WTC11 (cell line): ENCODE data around the gene DCLRE1C. TPM values are rescaled to one million over a fixed set of nuclear protein-coding genes. Genes with fewer than 3 reads are reported as not detected.

Source experiments
- ATAC-seq: fragments of 200-7000 bp; cut with Tn5 transposase; 2 replicates; pipeline ENCODE4 v1.10.0; 2021; ENCODE audit warnings: mild to moderate bottlenecking, moderate library complexity
- CTCF ChIA-PET: fragments of 300-600 bp; sonication (Branson Sonifier 250); formaldehyde crosslinking; loops from one replicate; lab custom pipeline; 2021; ENCODE audit warnings: antibody characterized with exemption; lab: Charles Lee
- POLR2A ChIA-PET: fragments of 350-600 bp; sonication (Branson Sonifier 250); formaldehyde crosslinking; loops from one replicate; lab custom pipeline; 2021; ENCODE audit warnings: antibody characterized with exemption; lab: Charles Lee
- DNase-seq: peaks from one replicate; pipeline ENCODE4 v3.0.0; 2021; ENCODE audit warnings: low spot score
- H3K27ac Mint-ChIP-seq: 2 replicates; pipeline ENCODE4 v1.8.0; 2021; ENCODE audit warnings: mixed read lengths
- H3K27me3 Mint-ChIP-seq: 2 replicates; pipeline ENCODE4 v1.8.0; 2021; ENCODE audit warnings: low read depth, mild to moderate bottlenecking, moderate library complexity, mixed read lengths
- H3K36me3 Mint-ChIP-seq: 2 replicates; pipeline ENCODE4 v1.8.0; 2021; ENCODE audit warnings: mixed read lengths
- H3K4me1 Mint-ChIP-seq: 2 replicates; pipeline ENCODE4 v1.8.0; 2022; ENCODE audit warnings: mixed read lengths
- H3K4me3 Mint-ChIP-seq: 2 replicates; pipeline ENCODE4 v1.8.0; 2021; ENCODE audit warnings: mild to moderate bottlenecking, moderate library complexity, mixed read lengths
- H3K9me3 Mint-ChIP-seq: 2 replicates; pipeline ENCODE4 v1.8.0; 2021; ENCODE audit warnings: mixed read lengths
- ATF1 ChIP-seq: sonication (generic); formaldehyde crosslinking; IDR thresholded peaks from 2 replicates; pipeline ENCODE4 v1.8.1; 2023; ENCODE audit warnings: mild to moderate bottlenecking, moderate library complexity, missing genetic modification reagents
- ATF2 ChIP-seq: sonication (generic); formaldehyde crosslinking; IDR thresholded peaks from 2 replicates; pipeline ENCODE4 v1.8.1; 2022; ENCODE audit warnings: low read depth, missing genetic modification reagents, borderline replicate concordance
- ATF3 ChIP-seq: sonication (generic); formaldehyde crosslinking; conservative IDR thresholded peaks from 2 replicates; pipeline ENCODE4 v1.8.1; 2022; ENCODE audit warnings: mild to moderate bottlenecking, missing genetic modification reagents
- CDX4 ChIP-seq: fragments of 250-450 bp; sonication (Bioruptor Pico); IDR thresholded peaks from 2 replicates; pipeline ENCODE4 v1.9.0; 2021; ENCODE audit warnings: moderate library complexity, mild to moderate bottlenecking, inconsistent platforms, borderline replicate concordance
- CTCF ChIP-seq: fragments of 200-600 bp; IDR thresholded peaks from 2 replicates; pipeline ENCODE4 v1.8.0; 2022; ENCODE audit warnings: antibody characterized with exemption
- ELF4 ChIP-seq: sonication (generic); formaldehyde crosslinking; IDR thresholded peaks from 2 replicates; pipeline ENCODE4 v1.8.1; 2022; ENCODE audit warnings: low read depth, mild to moderate bottlenecking, moderate library complexity, missing genetic modification reagents
- MLX ChIP-seq: sonication (generic); formaldehyde crosslinking; IDR thresholded peaks from 2 replicates; pipeline ENCODE4 v1.8.1; 2023; ENCODE audit warnings: mild to moderate bottlenecking, missing genetic modification reagents, moderate library complexity
- NFYB ChIP-seq: sonication (generic); formaldehyde crosslinking; conservative IDR thresholded peaks from 2 replicates; pipeline ENCODE4 v1.8.0; 2022; ENCODE audit warnings: low read depth, missing genetic modification reagents
- RELA ChIP-seq: sonication (generic); formaldehyde crosslinking; IDR thresholded peaks from 2 replicates; pipeline ENCODE4 v1.8.1; 2022; ENCODE audit warnings: missing genetic modification reagents, mild to moderate bottlenecking, borderline replicate concordance
- TCF7 ChIP-seq: sonication (generic); formaldehyde crosslinking; IDR thresholded peaks from 2 replicates; pipeline ENCODE4 v1.8.0; 2022; ENCODE audit warnings: mild to moderate bottlenecking, low read depth, missing genetic modification reagents, moderate library complexity
- TP53 ChIP-seq: sonication (generic); formaldehyde crosslinking; IDR thresholded peaks from 2 replicates; pipeline ENCODE4 v1.8.1; 2023; ENCODE audit warnings: mild to moderate bottlenecking, missing genetic modification reagents
- ZNF138 ChIP-seq: sonication (generic); formaldehyde crosslinking; conservative IDR thresholded peaks from 2 replicates; pipeline ENCODE4 v1.8.1; 2022; ENCODE audit warnings: mild to moderate bottlenecking, moderate library complexity, missing genetic modification reagents
- ZNF232 ChIP-seq: sonication (generic); formaldehyde crosslinking; IDR thresholded peaks from 2 replicates; pipeline ENCODE4 v1.8.0; 2022; ENCODE audit warnings: mild to moderate bottlenecking, missing genetic modification reagents
- ZNF512 ChIP-seq: sonication (generic); formaldehyde crosslinking; IDR thresholded peaks from 2 replicates; pipeline ENCODE4 v1.8.1; 2022; ENCODE audit warnings: missing genetic modification reagents, borderline replicate concordance
- total RNA-seq: library from RNA; stranded (reverse); gene quantifications from 3 replicates; pipeline ENCODE4 v1.2.3, GENCODE V29; 2021
- TF ChIP-seq, protein P1 (sequence below): sonication (generic); formaldehyde crosslinking; IDR thresholded peaks from 2 replicates; pipeline ENCODE4 v1.8.1; 2022; ENCODE audit warnings: mild to moderate bottlenecking, moderate library complexity, missing genetic modification reagents
- TF ChIP-seq, protein P2 (sequence below): sonication (generic); formaldehyde crosslinking; IDR thresholded peaks from 2 replicates; pipeline ENCODE4 v1.8.0; 2023; ENCODE audit warnings: missing genetic modification reagents, mild to moderate bottlenecking, borderline replicate concordance
- TF ChIP-seq, protein P3 (sequence below): sonication (generic); formaldehyde crosslinking; IDR thresholded peaks from 2 replicates; pipeline ENCODE4 v1.8.0; 2022; ENCODE audit warnings: mild to moderate bottlenecking, missing genetic modification reagents
- TF ChIP-seq, protein P4 (sequence below): sonication (generic); formaldehyde crosslinking; IDR thresholded peaks from 2 replicates; pipeline ENCODE4 v1.8.1; 2022; ENCODE audit warnings: low read depth, mild to moderate bottlenecking, moderate library complexity, missing genetic modification reagents, borderline replicate concordance
- TF ChIP-seq, protein P5 (sequence below): fragments of 250-450 bp; sonication (Bioruptor Pico); IDR thresholded peaks from 2 replicates; pipeline ENCODE4 v1.9.0; 2021; ENCODE audit warnings: mild to moderate bottlenecking

Gene DCLRE1C
- total RNA-seq, 1 experiment from 2014 or later, result 4.3 TPM

DNA sequence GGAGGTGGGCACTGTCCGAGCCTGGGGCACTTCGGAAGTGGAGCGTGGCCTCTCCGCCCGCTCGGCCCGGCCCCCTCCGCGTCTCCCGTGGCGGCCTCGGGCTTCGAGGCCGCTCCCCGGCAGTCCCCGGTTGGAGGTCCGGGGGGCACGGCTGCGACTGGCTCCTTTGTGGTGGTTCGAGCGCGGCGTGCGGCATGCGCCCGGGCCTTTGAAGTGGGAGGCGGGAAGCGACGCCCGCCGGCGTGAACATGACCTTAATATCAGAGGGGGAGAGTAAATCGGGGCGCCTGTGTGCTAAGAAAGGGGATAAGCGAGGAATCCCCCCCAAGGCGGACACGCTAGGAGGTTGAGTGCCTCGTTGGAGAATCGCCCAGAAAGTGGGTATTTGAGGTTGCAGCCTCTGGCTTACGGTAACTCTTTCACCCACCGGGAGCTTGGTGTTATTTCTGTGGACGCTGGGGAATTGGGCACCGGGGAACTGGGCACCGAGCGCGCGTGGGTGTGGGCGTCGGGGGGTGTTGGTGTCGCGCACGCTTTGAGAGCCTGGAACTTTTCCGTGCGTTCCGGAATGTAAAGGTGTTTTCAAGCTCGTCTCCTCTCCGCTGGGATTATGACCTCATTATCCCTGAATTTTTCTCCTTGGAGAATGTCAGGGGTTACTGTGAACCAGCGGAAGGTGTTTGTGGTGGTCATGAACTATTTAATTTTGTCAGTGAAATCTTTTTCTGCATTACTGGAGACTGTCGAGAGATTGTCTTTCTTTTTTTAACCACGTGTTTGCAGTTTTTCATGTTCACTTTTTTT is 74.6 kb downstream of the DCLRE1C start:
- Mint-ChIP-seq H3K9me3 (no peaks in the 10 kb centered on the region), H3K4me1 (peaks cover 43% of the 10 kb centered on the region), H3K27ac (peak overlapping the region; percentile 84), H3K4me3 (peak overlapping the region; percentile 90), H3K36me3 (peaks cover 13% of the 10 kb centered on the region), H3K27me3 (no peaks in the 10 kb centered on the region)
- DNase-seq, result peak; percentile 28
- no peak for ATAC-seq
- CTCF ChIA-PET, result interaction anchor here (0.9 to 1.8 kb wide), 9 partner anchors 10 to 678 kb away, joined by 3 to 11 read pairs (median 4); partner anchors contain the start of genes CDNF, DCLRE1C, HSPA14 and MEIG1
- POLR2A ChIA-PET, result interaction anchor here (1.0 to 3.9 kb wide), 7 partner anchors 13 to 325 kb away, joined by 3 to 75 read pairs (median 4); partner anchors contain the start of genes CDNF, DCLRE1C, HSPA14 and MEIG1
- TF ChIP-seq CTCF (no peak), ELF4 (no peak), TCF7 (CRISPR knock-in tag) (0 out of 2 replicates have a peak, but pooled peaks have one; percentile 10), ZNF232 (CRISPR knock-in tag) (no peak), RELA (no peak), NFYB (CRISPR knock-in tag) (peak; percentile 28; the same call in 1 of the 2 replicates), ATF2 (CRISPR knock-in tag) (no peak), ZNF138 (CRISPR knock-in tag) (no peak), ZNF512 (no peak), ATF3 (CRISPR knock-in tag) (no peak), MLX (CRISPR knock-in tag) (no peak), ATF1 (CRISPR knock-in tag) (0 out of 2 replicates have a peak, but pooled peaks have one; percentile 9), CDX4 (CRISPR knock-in tag) (no peak), TP53 (no peak)
- TF ChIP-seq, protein P1, sequence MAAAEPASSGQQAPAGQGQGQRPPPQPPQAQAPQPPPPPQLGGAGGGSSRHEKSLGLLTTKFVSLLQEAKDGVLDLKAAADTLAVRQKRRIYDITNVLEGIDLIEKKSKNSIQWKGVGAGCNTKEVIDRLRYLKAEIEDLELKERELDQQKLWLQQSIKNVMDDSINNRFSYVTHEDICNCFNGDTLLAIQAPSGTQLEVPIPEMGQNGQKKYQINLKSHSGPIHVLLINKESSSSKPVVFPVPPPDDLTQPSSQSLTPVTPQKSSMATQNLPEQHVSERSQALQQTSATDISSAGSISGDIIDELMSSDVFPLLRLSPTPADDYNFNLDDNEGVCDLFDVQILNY (CRISPR knock-in tag), result no peak; the same call in 1 of the 2 replicates
- TF ChIP-seq, protein P2, sequence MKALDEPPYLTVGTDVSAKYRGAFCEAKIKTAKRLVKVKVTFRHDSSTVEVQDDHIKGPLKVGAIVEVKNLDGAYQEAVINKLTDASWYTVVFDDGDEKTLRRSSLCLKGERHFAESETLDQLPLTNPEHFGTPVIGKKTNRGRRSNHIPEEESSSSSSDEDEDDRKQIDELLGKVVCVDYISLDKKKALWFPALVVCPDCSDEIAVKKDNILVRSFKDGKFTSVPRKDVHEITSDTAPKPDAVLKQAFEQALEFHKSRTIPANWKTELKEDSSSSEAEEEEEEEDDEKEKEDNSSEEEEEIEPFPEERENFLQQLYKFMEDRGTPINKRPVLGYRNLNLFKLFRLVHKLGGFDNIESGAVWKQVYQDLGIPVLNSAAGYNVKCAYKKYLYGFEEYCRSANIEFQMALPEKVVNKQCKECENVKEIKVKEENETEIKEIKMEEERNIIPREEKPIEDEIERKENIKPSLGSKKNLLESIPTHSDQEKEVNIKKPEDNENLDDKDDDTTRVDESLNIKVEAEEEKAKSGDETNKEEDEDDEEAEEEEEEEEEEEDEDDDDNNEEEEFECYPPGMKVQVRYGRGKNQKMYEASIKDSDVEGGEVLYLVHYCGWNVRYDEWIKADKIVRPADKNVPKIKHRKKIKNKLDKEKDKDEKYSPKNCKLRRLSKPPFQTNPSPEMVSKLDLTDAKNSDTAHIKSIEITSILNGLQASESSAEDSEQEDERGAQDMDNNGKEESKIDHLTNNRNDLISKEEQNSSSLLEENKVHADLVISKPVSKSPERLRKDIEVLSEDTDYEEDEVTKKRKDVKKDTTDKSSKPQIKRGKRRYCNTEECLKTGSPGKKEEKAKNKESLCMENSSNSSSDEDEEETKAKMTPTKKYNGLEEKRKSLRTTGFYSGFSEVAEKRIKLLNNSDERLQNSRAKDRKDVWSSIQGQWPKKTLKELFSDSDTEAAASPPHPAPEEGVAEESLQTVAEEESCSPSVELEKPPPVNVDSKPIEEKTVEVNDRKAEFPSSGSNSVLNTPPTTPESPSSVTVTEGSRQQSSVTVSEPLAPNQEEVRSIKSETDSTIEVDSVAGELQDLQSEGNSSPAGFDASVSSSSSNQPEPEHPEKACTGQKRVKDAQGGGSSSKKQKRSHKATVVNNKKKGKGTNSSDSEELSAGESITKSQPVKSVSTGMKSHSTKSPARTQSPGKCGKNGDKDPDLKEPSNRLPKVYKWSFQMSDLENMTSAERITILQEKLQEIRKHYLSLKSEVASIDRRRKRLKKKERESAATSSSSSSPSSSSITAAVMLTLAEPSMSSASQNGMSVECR (CRISPR knock-in tag), result no peak
- TF ChIP-seq, protein P3, sequence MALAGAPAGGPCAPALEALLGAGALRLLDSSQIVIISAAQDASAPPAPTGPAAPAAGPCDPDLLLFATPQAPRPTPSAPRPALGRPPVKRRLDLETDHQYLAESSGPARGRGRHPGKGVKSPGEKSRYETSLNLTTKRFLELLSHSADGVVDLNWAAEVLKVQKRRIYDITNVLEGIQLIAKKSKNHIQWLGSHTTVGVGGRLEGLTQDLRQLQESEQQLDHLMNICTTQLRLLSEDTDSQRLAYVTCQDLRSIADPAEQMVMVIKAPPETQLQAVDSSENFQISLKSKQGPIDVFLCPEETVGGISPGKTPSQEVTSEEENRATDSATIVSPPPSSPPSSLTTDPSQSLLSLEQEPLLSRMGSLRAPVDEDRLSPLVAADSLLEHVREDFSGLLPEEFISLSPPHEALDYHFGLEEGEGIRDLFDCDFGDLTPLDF, result no peak
- TF ChIP-seq, protein P4, sequence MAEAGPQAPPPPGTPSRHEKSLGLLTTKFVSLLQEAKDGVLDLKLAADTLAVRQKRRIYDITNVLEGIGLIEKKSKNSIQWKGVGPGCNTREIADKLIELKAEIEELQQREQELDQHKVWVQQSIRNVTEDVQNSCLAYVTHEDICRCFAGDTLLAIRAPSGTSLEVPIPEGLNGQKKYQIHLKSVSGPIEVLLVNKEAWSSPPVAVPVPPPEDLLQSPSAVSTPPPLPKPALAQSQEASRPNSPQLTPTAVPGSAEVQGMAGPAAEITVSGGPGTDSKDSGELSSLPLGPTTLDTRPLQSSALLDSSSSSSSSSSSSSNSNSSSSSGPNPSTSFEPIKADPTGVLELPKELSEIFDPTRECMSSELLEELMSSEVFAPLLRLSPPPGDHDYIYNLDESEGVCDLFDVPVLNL (CRISPR knock-in tag), result 0 out of 2 replicates have a peak, but pooled peaks have one; percentile 14
- TF ChIP-seq, protein P5, sequence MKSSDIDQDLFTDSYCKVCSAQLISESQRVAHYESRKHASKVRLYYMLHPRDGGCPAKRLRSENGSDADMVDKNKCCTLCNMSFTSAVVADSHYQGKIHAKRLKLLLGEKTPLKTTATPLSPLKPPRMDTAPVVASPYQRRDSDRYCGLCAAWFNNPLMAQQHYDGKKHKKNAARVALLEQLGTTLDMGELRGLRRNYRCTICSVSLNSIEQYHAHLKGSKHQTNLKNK (CRISPR knock-in tag), result no peak
